HL-60/S4 treated with retinoic acid at 250 ng/mL for 4 days and 3 days (cell line): Measurements from ENCODE around the gene CDC123.
"Not testable (repeated sequence)": the region's sequence is repeated elsewhere in the genome, so short reads cannot be mapped to it uniquely, and the experiment has no call there.

Experiments
- in situ Hi-C: fragments of 300-500 bp; cut with MboI; formaldehyde crosslinking; loops from 2 replicates; pipeline ENCODE4 v1.7.0; 2022; ENCODE audit warnings: low sequenced_read_pairs

Gene CDC123

GRCh38 chr10:12188656-12189055 lies 7.3 kb upstream of the CDC123 start:
- in situ Hi-C loops, result no loop called here

GRCh38 chr10:12189426-12189825 lies 6.6 kb upstream of the CDC123 start:
- in situ Hi-C loops, result no loop called here

- in situ Hi-C loops, result no loop called here
Measured at GRCh38 chr10:12191715-12192114, 4.3 kb upstream of the CDC123 start.

- in situ Hi-C loops, result no loop called here
Measured at GRCh38 chr10:12193193-12193592, 2.8 kb upstream of the CDC123 start.

GRCh38 chr10:12194752-12195271 lies 1.2 kb upstream of the CDC123 start:
- in situ Hi-C loops, result no loop called here

GRCh38 chr10:12195281-12195602 lies 746 bp upstream of the CDC123 start:
- in situ Hi-C loops, result no loop called here

GRCh38 chr10:12196531-12197211 lies 683 bp downstream of the CDC123 start:
- in situ Hi-C loops, result no loop called here

- in situ Hi-C loops, result no loop called here
Measured at GRCh38 chr10:12198156-12198555, 2.2 kb downstream of the CDC123 start.

GRCh38 chr10:12200850-12201249 lies 4.9 kb downstream of the CDC123 start:
- in situ Hi-C loops, result no loop called here

GRCh38 chr10:12201543-12201942 lies 5.6 kb downstream of the CDC123 start:
- in situ Hi-C loops, result no loop called here

- in situ Hi-C loops, result no loop called here
Measured at GRCh38 chr10:12202226-12202625, 6.2 kb downstream of the CDC123 start.

- in situ Hi-C loops, result no loop called here
Measured at GRCh38 chr10:12205082-12205481, 9.1 kb downstream of the CDC123 start.

- in situ Hi-C loops, result no loop called here
Measured at GRCh38 chr10:12207114-12207513, 11.1 kb downstream of the CDC123 start.

GRCh38 chr10:12208460-12208859 lies 12.5 kb downstream of the CDC123 start:
- in situ Hi-C loops, result no loop called here

- in situ Hi-C loops, result no loop called here
Measured at GRCh38 chr10:12212454-12212853, 16.5 kb downstream of the CDC123 start.

GRCh38 chr10:12213621-12214020 lies 17.6 kb downstream of the CDC123 start:
- in situ Hi-C loops, result no loop called here

- in situ Hi-C loops, result no loop called here
Measured at GRCh38 chr10:12214093-12214492, 18.1 kb downstream of the CDC123 start.

GRCh38 chr10:12214763-12215218 lies 18.8 kb downstream of the CDC123 start:
- in situ Hi-C loops, result no loop called here

- in situ Hi-C loops, result no loop called here
Measured at GRCh38 chr10:12218991-12219390, 23.0 kb downstream of the CDC123 start.

GRCh38 chr10:12221323-12222298 lies 25.6 kb downstream of the CDC123 start:
- in situ Hi-C loops, result no loop called here

GRCh38 chr10:12225444-12225843 lies 29.5 kb downstream of the CDC123 start:
- in situ Hi-C loops, result no loop called here

GRCh38 chr10:12226438-12226837 lies 30.4 kb downstream of the CDC123 start:
- in situ Hi-C loops, result not testable (repeated sequence)
